RWPE2 (cell line): ENCODE results near the gene PNPO.

Experiments used
- ATAC-seq: fragments of 200-7000 bp; cut with Tn5 transposase; 3 replicates; pipeline ENCODE4 v1.9.1; 2021; ENCODE audit warnings: low read depth
- DNase-seq: peaks from one replicate; pipeline ENCODE4 v3.0.0-alpha.2; 2020; ENCODE audit warnings: low spot score
- H3K27ac ChIP-seq: fragments of 450-650 bp; 2 replicates; pipeline ENCODE4 v1.5.1; 2017; ENCODE audit warnings: mild to moderate bottlenecking; ENCODE audit not compliant: poor library complexity, severe bottlenecking
- H3K27me3 ChIP-seq: fragments of 250-450 bp; sonication (Bioruptor Pico); 2 replicates; pipeline ENCODE4 v1.5.1; 2021; ENCODE audit warnings: mild to moderate bottlenecking, moderate library complexity; ENCODE audit not compliant: insufficient read depth, poor library complexity, severe bottlenecking
- H3K36me3 ChIP-seq: fragments of 250-450 bp; sonication (Bioruptor Pico); 2 replicates; pipeline ENCODE4 v1.5.1; 2020; ENCODE audit warnings: low read depth, mild to moderate bottlenecking, moderate library complexity
- H3K4me1 ChIP-seq: fragments of 250-450 bp; sonication (Bioruptor Pico); 2 replicates; pipeline ENCODE4 v1.5.1; 2021; ENCODE audit warnings: mild to moderate bottlenecking, moderate library complexity; ENCODE audit not compliant: insufficient read depth, poor library complexity, severe bottlenecking
- H3K4me3 ChIP-seq: fragments of 250-450 bp; sonication (Bioruptor Pico); 2 replicates; pipeline ENCODE4 v1.5.1; 2021; ENCODE audit warnings: mild to moderate bottlenecking, moderate library complexity; ENCODE audit not compliant: severe bottlenecking
- H3K9me3 ChIP-seq: fragments of 250-450 bp; sonication (Bioruptor Pico); 2 replicates; pipeline ENCODE4 v1.5.1; 2021; ENCODE audit warnings: mild to moderate bottlenecking, moderate library complexity; ENCODE audit not compliant: severe bottlenecking
- TF ChIP-seq, protein P1 (sequence below): fragments of 450-650 bp; IDR thresholded peaks from one replicate; pipeline ENCODE4 v1.5.1; 2017; ENCODE audit warnings: mild to moderate bottlenecking, moderate library complexity; ENCODE audit not compliant: poor library complexity, severe bottlenecking

The PNPO gene

DNA sequence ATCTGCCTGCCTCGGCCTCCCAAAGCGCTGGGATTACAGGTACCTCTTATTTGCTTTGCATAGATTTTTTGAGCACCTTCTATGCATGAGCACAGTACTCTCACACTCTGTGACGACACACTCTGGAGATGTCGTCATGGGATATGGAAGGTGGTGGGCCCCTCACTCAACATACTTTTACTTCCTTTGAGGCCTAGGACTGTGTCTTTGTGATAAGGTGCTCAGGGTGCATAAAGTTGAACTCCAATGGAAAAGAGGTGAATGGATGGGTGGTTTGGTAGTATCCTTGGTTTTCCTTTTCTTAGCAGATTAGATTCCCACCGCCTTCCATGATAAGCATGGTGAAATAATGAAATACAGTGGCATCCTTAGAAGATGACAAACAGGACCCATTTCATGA lies 23.5 kb downstream of the PNPO start:
- TF ChIP-seq, protein P1, sequence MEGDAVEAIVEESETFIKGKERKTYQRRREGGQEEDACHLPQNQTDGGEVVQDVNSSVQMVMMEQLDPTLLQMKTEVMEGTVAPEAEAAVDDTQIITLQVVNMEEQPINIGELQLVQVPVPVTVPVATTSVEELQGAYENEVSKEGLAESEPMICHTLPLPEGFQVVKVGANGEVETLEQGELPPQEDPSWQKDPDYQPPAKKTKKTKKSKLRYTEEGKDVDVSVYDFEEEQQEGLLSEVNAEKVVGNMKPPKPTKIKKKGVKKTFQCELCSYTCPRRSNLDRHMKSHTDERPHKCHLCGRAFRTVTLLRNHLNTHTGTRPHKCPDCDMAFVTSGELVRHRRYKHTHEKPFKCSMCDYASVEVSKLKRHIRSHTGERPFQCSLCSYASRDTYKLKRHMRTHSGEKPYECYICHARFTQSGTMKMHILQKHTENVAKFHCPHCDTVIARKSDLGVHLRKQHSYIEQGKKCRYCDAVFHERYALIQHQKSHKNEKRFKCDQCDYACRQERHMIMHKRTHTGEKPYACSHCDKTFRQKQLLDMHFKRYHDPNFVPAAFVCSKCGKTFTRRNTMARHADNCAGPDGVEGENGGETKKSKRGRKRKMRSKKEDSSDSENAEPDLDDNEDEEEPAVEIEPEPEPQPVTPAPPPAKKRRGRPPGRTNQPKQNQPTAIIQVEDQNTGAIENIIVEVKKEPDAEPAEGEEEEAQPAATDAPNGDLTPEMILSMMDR = no peak
- ATAC-seq (no peak), DNase-seq (no peak)
- Histone ChIP-seq H3K27me3 (no peaks in the 10 kb centered on the region), H3K9me3 (no peaks in the 10 kb centered on the region), H3K27ac (no peak overlapping the region), H3K4me1 (peaks cover 13% of the 10 kb centered on the region), H3K4me3 (no peak overlapping the region), H3K36me3 (no peaks in the 10 kb centered on the region)

DNA sequence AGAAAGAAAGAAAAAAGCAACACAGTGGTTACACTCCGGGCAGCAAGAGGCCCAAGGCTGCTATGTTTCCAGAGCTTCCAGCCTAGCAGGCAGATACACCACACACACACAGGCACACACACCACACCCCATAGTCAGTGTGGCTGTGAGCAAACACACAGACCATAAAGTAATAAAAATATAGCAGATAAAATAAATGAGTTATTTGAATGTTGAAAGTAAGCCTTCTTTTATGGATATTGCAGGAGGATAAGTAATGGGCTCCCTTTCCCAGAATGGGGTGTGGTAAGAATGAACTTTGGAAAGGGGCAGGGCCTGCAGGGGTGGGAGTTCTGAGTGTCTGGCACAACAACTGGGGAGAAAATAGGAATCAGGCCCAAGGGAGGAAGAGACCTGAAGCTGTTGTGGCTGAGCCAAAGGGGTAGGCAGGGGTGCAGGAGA lies 24.7 kb downstream of the PNPO start:
- DNase-seq = no peak
- Histone ChIP-seq H3K4me3 (no peak overlapping the region), H3K9me3 (no peaks in the 10 kb centered on the region), H3K4me1 (peaks cover 16% of the 10 kb centered on the region), H3K36me3 (no peaks in the 10 kb centered on the region), H3K27ac (peak overlapping the region; percentile 87), H3K27me3 (no peaks in the 10 kb centered on the region)
- TF ChIP-seq, protein P1 = no peak
- ATAC-seq = no peak

DNA sequence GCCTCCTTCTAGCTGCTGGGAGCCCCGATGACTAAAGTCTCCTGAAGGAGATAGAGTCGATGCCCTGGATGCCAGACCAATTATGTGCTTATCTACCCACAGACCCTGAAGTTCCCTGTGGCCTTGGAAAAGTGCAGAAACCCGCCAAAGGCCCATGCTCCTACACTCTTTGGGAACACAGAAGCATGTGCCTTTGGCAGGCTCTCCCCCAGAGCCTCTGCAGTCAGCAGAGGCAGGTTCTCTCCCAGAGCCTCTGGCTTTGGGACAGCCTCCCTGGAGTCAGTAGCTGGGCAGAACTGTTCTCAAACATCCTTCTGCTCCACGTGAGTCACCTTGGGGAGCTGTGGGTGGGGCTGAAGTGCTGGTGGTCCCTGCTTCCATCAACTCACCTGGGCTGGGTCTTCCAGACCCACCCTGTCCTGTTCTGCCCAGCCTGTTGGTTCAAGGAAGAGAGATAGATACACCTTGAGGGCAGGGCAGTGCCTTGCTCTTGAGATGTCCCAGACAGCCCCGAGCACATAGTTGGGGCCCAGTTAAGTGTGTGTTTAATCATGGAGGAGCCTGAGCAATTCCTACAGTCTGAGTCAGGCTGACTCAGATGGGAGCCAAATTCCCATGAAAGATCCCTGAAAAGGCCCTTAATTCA lies 26.4 kb downstream of the PNPO start:
- ATAC-seq (peak; percentile 69), DNase-seq (peak; percentile 80)
- TF ChIP-seq, protein P1 = no peak

DNA sequence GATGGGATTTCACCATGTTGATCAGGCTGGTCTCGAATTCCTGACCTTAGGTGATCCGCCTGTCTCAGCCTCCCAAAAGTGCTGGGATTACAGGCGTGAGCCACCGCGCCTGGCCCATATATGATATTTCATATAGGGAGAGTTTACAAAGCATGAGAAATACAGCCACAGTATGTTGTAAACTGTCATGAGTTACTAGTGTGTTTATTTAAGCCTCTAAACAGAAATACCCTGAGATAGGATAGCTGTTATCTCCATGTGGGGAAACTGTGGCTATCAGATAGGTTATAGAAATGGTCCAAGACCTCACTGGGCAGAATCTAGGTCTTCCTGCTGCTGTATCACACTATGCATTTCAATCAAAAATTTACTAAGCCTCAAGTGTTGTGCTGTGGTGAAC lies 27.5 kb downstream of the PNPO start:
- ATAC-seq (no peak), DNase-seq (no peak)
- Histone ChIP-seq H3K36me3 (peaks cover 12% of the 10 kb centered on the region), H3K27me3 (no peaks in the 10 kb centered on the region), H3K27ac (peak overlapping the region; percentile 87), H3K4me1 (peaks cover 21% of the 10 kb centered on the region), H3K4me3 (no peak overlapping the region), H3K9me3 (no peaks in the 10 kb centered on the region)
- TF ChIP-seq, protein P1 = no peak

More for the DNA sequence above, 26.4 kb downstream of the PNPO start:
- Histone ChIP-seq H3K4me1 (peaks cover 21% of the 10 kb centered on the region), H3K4me3 (no peak overlapping the region), H3K9me3 (no peaks in the 10 kb centered on the region), H3K36me3 (peaks cover under 1% of the 10 kb centered on the region; the same call in 1 of the 2 replicates), H3K27me3 (no peaks in the 10 kb centered on the region), H3K27ac (peak overlapping the region; percentile 87)
